SK-N-SH treated with all-trans-retinoic acid at 6 μM for 48 hours (cell line): ENCODE results near the gene UTP18.

Source experiments
- ARNTL ChIP-seq: fragments of 450-650 bp; formaldehyde crosslinking; IDR thresholded peaks from 2 replicates; pipeline ENCODE4 v1.5.0; 2020; ENCODE audit warnings: low read depth, mild to moderate bottlenecking, moderate library complexity, borderline replicate concordance
- BACH2 ChIP-seq: fragments of 250-450 bp; sonication (Bioruptor Pico); IDR thresholded peaks from 2 replicates; pipeline ENCODE4 v1.9.0; 2021; ENCODE audit warnings: mild to moderate bottlenecking, borderline replicate concordance
- GLIS3 ChIP-seq: fragments of 250-450 bp; sonication (Bioruptor Pico); IDR thresholded peaks from 2 replicates; pipeline ENCODE4 v1.5.0; 2020; ENCODE audit warnings: mild to moderate bottlenecking, moderate library complexity
- ISL1 ChIP-seq: fragments of 250-450 bp; sonication (Bioruptor Pico); IDR thresholded peaks from 2 replicates; pipeline ENCODE4 v2.1.2; 2022; ENCODE audit warnings: mild to moderate bottlenecking, moderate library complexity
- OSR1 ChIP-seq: fragments of 250-450 bp; sonication (Bioruptor Pico); IDR thresholded peaks from 2 replicates; pipeline ENCODE4 v1.8.0; 2022; ENCODE audit warnings: moderate library complexity, mild to moderate bottlenecking, inconsistent platforms
- RARB ChIP-seq: fragments of 250-450 bp; sonication (Bioruptor Pico); IDR thresholded peaks from 2 replicates; pipeline ENCODE4 v1.8.0; 2021; ENCODE audit warnings: mild to moderate bottlenecking, moderate library complexity
- ZFP3 ChIP-seq: fragments of 250-450 bp; sonication (Bioruptor Pico); IDR thresholded peaks from 2 replicates; pipeline ENCODE4 v1.5.0; 2020; ENCODE audit warnings: mild to moderate bottlenecking, moderate library complexity
- ZFP30 ChIP-seq: fragments of 450-650 bp; formaldehyde crosslinking; IDR thresholded peaks from 2 replicates; pipeline ENCODE4 v1.5.0; 2022; ENCODE audit warnings: mild to moderate bottlenecking, moderate library complexity
- ZNF565 ChIP-seq: fragments of 450-650 bp; formaldehyde crosslinking; conservative IDR thresholded peaks from 2 replicates; pipeline ENCODE4 v1.5.0; 2020; ENCODE audit warnings: low read depth, mild to moderate bottlenecking, moderate library complexity
- ZNF70 ChIP-seq: fragments of 450-650 bp; formaldehyde crosslinking; IDR thresholded peaks from 2 replicates; pipeline ENCODE4 v1.5.0; 2020; ENCODE audit warnings: mild to moderate bottlenecking, moderate library complexity
- ZNF8 ChIP-seq: fragments of 450-650 bp; formaldehyde crosslinking; IDR thresholded peaks from 2 replicates; pipeline ENCODE4 v1.5.0; 2020; ENCODE audit warnings: mild to moderate bottlenecking, moderate library complexity
- TF ChIP-seq, protein P1 (sequence below): fragments of 250-450 bp; sonication (Bioruptor Pico); IDR thresholded peaks from 2 replicates; pipeline ENCODE4 v1.5.1; 2021; ENCODE audit warnings: mild to moderate bottlenecking, moderate library complexity
- TF ChIP-seq, protein P2 (sequence below): fragments of 250-450 bp; sonication (Bioruptor Pico); IDR thresholded peaks from 2 replicates; pipeline ENCODE4 v1.8.0; 2020; ENCODE audit warnings: mild to moderate bottlenecking, moderate library complexity, borderline replicate concordance
- TF ChIP-seq, protein P3 (sequence below): fragments of 250-450 bp; sonication (Bioruptor Pico); IDR thresholded peaks from 2 replicates; pipeline ENCODE4 v1.8.0; 2021; ENCODE audit warnings: low read depth, mild to moderate bottlenecking, moderate library complexity, borderline replicate concordance

DNA sequence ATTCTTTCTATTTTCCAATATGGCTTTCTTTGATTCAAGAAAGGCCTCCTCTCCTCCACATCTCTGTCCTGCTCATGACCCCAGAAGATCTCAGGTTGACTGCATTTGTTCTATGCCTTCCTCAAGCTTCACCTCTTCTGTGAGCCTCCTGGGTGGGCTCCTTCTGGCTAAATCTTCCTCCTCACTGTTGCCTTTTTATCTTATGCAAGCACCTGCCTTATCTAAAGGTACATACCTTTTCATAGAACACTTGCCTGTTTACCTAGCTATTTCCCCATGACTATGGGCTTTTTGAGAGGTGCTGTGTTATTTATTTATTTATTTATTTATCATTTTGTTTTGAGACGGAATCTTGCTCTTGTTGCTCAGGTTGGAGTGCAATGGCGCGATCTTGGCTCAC is 81.1 kb downstream of the UTP18 start:
- TF ChIP-seq BACH2 (CRISPR knock-in tag) (no peak), ZFP30 (no peak), ZNF70 (no peak), OSR1 (CRISPR knock-in tag) (no peak), ARNTL (CRISPR knock-in tag) (no peak), ISL1 (CRISPR knock-in tag) (no peak), RARB (CRISPR knock-in tag) (no peak), ZFP3 (CRISPR knock-in tag) (no peak), ZNF565 (CRISPR knock-in tag) (no peak), GLIS3 (no peak), ZNF8 (no peak)
- TF ChIP-seq, protein P1, sequence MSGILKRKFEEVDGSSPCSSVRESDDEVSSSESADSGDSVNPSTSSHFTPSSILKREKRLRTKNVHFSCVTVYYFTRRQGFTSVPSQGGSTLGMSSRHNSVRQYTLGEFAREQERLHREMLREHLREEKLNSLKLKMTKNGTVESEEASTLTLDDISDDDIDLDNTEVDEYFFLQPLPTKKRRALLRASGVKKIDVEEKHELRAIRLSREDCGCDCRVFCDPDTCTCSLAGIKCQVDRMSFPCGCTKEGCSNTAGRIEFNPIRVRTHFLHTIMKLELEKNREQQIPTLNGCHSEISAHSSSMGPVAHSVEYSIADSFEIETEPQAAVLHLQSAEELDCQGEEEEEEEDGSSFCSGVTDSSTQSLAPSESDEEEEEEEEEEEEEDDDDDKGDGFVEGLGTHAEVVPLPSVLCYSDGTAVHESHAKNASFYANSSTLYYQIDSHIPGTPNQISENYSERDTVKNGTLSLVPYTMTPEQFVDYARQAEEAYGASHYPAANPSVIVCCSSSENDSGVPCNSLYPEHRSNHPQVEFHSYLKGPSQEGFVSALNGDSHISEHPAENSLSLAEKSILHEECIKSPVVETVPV, result no peak
- TF ChIP-seq, protein P2, sequence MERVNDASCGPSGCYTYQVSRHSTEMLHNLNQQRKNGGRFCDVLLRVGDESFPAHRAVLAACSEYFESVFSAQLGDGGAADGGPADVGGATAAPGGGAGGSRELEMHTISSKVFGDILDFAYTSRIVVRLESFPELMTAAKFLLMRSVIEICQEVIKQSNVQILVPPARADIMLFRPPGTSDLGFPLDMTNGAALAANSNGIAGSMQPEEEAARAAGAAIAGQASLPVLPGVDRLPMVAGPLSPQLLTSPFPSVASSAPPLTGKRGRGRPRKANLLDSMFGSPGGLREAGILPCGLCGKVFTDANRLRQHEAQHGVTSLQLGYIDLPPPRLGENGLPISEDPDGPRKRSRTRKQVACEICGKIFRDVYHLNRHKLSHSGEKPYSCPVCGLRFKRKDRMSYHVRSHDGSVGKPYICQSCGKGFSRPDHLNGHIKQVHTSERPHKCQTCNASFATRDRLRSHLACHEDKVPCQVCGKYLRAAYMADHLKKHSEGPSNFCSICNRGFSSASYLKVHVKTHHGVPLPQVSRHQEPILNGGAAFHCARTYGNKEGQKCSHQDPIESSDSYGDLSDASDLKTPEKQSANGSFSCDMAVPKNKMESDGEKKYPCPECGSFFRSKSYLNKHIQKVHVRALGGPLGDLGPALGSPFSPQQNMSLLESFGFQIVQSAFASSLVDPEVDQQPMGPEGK (CRISPR knock-in tag), result no peak
- TF ChIP-seq, protein P3, sequence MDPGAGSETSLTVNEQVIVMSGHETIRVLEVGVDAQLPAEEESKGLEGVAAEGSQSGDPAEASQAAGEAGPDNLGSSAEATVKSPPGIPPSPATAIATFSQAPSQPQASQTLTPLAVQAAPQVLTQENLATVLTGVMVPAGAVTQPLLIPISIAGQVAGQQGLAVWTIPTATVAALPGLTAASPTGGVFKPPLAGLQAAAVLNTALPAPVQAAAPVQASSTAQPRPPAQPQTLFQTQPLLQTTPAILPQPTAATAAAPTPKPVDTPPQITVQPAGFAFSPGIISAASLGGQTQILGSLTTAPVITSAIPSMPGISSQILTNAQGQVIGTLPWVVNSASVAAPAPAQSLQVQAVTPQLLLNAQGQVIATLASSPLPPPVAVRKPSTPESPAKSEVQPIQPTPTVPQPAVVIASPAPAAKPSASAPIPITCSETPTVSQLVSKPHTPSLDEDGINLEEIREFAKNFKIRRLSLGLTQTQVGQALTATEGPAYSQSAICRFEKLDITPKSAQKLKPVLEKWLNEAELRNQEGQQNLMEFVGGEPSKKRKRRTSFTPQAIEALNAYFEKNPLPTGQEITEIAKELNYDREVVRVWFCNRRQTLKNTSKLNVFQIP (CRISPR knock-in tag), result no peak
